ENCODE results near the gene CLTCL1. TPM values are rescaled to one million over a fixed set of nuclear protein-coding genes. Genes with fewer than 3 reads are reported as not detected.

CLTCL1 gene
- total and polyA plus RNA-seq, 4 donors: 2.0 to 4.8 (median 2.6) TPM

DNA sequence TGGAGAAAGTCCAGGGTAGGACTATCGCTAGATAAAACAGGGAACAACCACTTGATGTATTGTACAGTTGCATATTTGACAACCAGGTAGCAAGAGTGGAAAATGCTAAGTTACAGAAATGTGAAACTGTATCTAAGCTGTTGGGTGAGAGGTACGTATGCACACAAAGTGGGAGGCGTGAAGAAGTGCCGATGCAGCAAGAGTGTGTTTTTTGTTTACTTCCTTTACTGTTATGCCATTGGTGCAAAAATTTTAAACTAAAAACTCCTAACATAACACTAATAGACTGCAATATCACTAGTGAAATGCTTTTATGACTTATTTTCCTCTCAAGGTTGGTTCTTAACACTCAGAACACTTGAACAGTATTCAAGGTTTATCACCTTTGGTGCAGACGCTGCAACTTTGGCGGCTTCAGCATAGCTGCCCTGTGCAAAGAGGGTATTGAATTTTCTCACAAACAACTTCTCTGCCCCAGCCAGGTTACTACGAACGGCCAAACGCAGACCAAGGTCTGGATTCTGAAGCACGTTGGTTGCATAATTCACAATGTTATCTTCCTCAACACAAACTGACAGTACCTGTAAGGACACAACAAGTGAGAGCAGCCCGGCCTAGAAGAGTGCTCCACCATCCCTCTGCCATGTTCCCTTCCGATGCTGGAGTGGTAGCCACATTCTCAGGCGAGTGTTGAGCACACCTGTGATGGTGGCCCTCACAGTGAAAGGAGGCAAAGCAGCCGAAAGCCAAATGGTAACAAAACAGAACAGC lies 57.2 kb downstream of the CLTCL1 start (continued):
- TF ChIP-seq, protein P1, sequence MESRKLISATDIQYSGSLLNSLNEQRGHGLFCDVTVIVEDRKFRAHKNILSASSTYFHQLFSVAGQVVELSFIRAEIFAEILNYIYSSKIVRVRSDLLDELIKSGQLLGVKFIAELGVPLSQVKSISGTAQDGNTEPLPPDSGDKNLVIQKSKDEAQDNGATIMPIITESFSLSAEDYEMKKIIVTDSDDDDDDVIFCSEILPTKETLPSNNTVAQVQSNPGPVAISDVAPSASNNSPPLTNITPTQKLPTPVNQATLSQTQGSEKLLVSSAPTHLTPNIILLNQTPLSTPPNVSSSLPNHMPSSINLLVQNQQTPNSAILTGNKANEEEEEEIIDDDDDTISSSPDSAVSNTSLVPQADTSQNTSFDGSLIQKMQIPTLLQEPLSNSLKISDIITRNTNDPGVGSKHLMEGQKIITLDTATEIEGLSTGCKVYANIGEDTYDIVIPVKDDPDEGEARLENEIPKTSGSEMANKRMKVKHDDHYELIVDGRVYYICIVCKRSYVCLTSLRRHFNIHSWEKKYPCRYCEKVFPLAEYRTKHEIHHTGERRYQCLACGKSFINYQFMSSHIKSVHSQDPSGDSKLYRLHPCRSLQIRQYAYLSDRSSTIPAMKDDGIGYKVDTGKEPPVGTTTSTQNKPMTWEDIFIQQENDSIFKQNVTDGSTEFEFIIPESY (IDR thresholded peaks at IDR 0.05): no peak

DNA sequence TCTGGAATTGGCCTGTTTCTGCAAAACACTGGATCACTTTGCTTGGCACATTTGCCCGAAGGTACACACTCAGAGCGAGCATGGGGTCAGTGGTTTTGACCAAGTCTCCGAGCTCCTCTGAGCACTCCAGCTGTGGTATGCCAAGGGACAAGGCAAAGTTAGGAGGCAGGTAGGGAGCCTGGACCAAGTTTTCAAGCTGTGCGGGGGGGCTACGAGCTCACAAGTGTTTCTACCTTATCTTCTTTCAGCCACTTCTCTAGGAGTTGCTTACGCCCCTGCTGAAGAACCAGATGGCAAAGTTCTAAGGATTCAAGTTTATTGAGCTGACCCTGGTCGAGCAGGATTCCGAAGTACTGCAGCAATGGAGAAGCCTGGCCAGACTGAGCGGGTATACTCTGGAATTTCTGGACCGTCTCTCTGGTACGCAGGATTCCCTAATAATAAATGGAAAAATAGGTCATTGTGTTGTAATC lies 58.3 kb downstream of the CLTCL1 start:
- no peak overlapping the region for H3K27ac ChIP-seq (ENCODE audit: low read depth in 1 of 2, low read length in 2 of 2)
- no peaks in the 10 kb centered on the region for H3K9me3 ChIP-seq (ENCODE audit: control insufficient read depth in 4 of 4, low read length in 3 of 4)
- no peak for TF ChIP-seq GABPA (IDR thresholded peaks at IDR 0.05 in 1 of 2, conservative IDR thresholded peaks at IDR 0.05 in 1 of 2)
- TF ChIP-seq, protein P2, sequence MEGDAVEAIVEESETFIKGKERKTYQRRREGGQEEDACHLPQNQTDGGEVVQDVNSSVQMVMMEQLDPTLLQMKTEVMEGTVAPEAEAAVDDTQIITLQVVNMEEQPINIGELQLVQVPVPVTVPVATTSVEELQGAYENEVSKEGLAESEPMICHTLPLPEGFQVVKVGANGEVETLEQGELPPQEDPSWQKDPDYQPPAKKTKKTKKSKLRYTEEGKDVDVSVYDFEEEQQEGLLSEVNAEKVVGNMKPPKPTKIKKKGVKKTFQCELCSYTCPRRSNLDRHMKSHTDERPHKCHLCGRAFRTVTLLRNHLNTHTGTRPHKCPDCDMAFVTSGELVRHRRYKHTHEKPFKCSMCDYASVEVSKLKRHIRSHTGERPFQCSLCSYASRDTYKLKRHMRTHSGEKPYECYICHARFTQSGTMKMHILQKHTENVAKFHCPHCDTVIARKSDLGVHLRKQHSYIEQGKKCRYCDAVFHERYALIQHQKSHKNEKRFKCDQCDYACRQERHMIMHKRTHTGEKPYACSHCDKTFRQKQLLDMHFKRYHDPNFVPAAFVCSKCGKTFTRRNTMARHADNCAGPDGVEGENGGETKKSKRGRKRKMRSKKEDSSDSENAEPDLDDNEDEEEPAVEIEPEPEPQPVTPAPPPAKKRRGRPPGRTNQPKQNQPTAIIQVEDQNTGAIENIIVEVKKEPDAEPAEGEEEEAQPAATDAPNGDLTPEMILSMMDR (IDR thresholded peaks at IDR 0.05; ENCODE audit: low read depth, low read length, missing input control): no peak
- TF ChIP-seq, protein P1 (IDR thresholded peaks at IDR 0.05): no peak
- no peak for TF ChIP-seq HNF4A (conservative IDR thresholded peaks at IDR 0.05)
- no peak for TF ChIP-seq SP1 (IDR thresholded peaks at IDR 0.05)
- no peak for TF ChIP-seq JUND (IDR thresholded peaks at IDR 0.05)
- TF ChIP-seq HNF4G (IDR thresholded peaks at IDR 0.05): no peak
- TF ChIP-seq TAF1 (conservative IDR thresholded peaks at IDR 0.05): no peak
- TF ChIP-seq FOXA1 (IDR thresholded peaks at IDR 0.05): no peak
- TF ChIP-seq, protein P3, sequence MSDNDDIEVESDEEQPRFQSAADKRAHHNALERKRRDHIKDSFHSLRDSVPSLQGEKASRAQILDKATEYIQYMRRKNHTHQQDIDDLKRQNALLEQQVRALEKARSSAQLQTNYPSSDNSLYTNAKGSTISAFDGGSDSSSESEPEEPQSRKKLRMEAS (IDR thresholded peaks at IDR 0.05): no peak
- no peak for TF ChIP-seq NR2F2 (IDR thresholded peaks at IDR 0.05)
- TF ChIP-seq, protein P4, sequence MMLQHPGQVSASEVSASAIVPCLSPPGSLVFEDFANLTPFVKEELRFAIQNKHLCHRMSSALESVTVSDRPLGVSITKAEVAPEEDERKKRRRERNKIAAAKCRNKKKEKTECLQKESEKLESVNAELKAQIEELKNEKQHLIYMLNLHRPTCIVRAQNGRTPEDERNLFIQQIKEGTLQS (IDR thresholded peaks at IDR 0.05): no peak
- TF ChIP-seq FOXA2 (IDR thresholded peaks at IDR 0.05): no peak
- TF ChIP-seq RAD21 (IDR thresholded peaks at IDR 0.05): no peak
- TF ChIP-seq, protein P5, sequence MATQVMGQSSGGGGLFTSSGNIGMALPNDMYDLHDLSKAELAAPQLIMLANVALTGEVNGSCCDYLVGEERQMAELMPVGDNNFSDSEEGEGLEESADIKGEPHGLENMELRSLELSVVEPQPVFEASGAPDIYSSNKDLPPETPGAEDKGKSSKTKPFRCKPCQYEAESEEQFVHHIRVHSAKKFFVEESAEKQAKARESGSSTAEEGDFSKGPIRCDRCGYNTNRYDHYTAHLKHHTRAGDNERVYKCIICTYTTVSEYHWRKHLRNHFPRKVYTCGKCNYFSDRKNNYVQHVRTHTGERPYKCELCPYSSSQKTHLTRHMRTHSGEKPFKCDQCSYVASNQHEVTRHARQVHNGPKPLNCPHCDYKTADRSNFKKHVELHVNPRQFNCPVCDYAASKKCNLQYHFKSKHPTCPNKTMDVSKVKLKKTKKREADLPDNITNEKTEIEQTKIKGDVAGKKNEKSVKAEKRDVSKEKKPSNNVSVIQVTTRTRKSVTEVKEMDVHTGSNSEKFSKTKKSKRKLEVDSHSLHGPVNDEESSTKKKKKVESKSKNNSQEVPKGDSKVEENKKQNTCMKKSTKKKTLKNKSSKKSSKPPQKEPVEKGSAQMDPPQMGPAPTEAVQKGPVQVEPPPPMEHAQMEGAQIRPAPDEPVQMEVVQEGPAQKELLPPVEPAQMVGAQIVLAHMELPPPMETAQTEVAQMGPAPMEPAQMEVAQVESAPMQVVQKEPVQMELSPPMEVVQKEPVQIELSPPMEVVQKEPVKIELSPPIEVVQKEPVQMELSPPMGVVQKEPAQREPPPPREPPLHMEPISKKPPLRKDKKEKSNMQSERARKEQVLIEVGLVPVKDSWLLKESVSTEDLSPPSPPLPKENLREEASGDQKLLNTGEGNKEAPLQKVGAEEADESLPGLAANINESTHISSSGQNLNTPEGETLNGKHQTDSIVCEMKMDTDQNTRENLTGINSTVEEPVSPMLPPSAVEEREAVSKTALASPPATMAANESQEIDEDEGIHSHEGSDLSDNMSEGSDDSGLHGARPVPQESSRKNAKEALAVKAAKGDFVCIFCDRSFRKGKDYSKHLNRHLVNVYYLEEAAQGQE (IDR thresholded peaks at IDR 0.05): no peak
- no peak for TF ChIP-seq YY1 (IDR thresholded peaks at IDR 0.05)
- no peak for TF ChIP-seq EGR1 (IDR thresholded peaks at IDR 0.05; ENCODE audit: low read depth in 2 of 2)
- no peak for TF ChIP-seq RXRA (IDR thresholded peaks at IDR 0.05)
- H3K4me3 ChIP-seq (ENCODE audit: low read depth in 1 of 3, low read length in 3 of 3): no peak overlapping the region
- H3K9ac ChIP-seq (ENCODE audit: low read depth in 1 of 2, low read length in 2 of 2): no peak overlapping the region
- no peak for DNase-seq (ENCODE audit: low spot score)
- no peaks in the 10 kb centered on the region for H3K27me3 ChIP-seq (ENCODE audit: control insufficient read depth in 4 of 4, insufficient read depth in 4 of 4, low read length in 3 of 4)
- peaks cover 0 to 8% (median 1%) of the 10 kb centered on the region in 4 donors for H3K36me3 ChIP-seq (ENCODE audit: control insufficient read depth in 4 of 4, insufficient read depth in 3 of 4, low read depth in 1 of 4, low read length in 3 of 4)
- H3K4me1 ChIP-seq (ENCODE audit: control insufficient read depth in 4 of 4, insufficient read depth in 4 of 4, low read length in 3 of 4): peaks cover 0 to 5% (median 0%) of the 10 kb centered on the region in 4 donors
- whole genome bisulfite sequencing: 94% methylated on average over 11 of the region's 11 CpGs

Measured in liver (tissue), 9 donors.